K562 (cell line): Measurements from ENCODE around the gene ZBTB24. TPM values are rescaled to one million over a fixed set of nuclear protein-coding genes. Genes with fewer than 3 reads are reported as not detected.

ENCODE experiments used
- E2F6 ChIP-seq, 2 experiments: IDR thresholded peaks; 2 replicates each; pipeline ENCODE4 v1.6.1; 2011; ENCODE audit warnings: borderline replicate concordance in 1 of 2, control low read depth in 1 of 2, low read depth in 1 of 2, low read length in 1 of 2, mild to moderate bottlenecking in 1 of 2, mixed read lengths in 1 of 2, moderate library complexity in 1 of 2; ENCODE audit not compliant: insufficient read depth in 1 of 2, insufficient read length in 1 of 2, poor library complexity in 1 of 2, severe bottlenecking in 1 of 2; ENCODE audit errors: extremely low read depth in 1 of 2
- FOXM1 ChIP-seq, 2 experiments: fragments of 450-650 bp in 1 of 2; sonication (generic) in 1 of 2; formaldehyde crosslinking in 1 of 2; IDR thresholded peaks; 2 replicates each; pipeline versions ENCODE4 v1.6.1 to v1.9.0; 2017 to 2022; ENCODE audit warnings: low read depth in 2 of 2, mild to moderate bottlenecking in 2 of 2, missing genetic modification reagents in 1 of 2, moderate library complexity in 1 of 2
- KAT7 ChIP-seq: sonication (generic); formaldehyde crosslinking; IDR thresholded peaks from 2 replicates; pipeline ENCODE4 v1.8.0; 2022; ENCODE audit warnings: missing genetic modification reagents, mild to moderate bottlenecking, borderline replicate concordance
- MAZ ChIP-seq, 2 experiments: fragments of 450-650 bp in 1 of 2; sonication (generic) in 1 of 2; formaldehyde crosslinking; IDR thresholded peaks in 1 of 2; conservative IDR thresholded peaks in 1 of 2; 2 replicates each; pipeline versions ENCODE4 v1.4.0 to v1.5.0; 2020; ENCODE audit warnings: mild to moderate bottlenecking in 1 of 2, missing genetic modification reagents in 1 of 2
- MYC ChIP-seq, 2 experiments: fragments of 250-450 bp in 1 of 2; sonication (Bioruptor Pico) in 1 of 2; IDR thresholded peaks; 2 replicates each; pipeline versions ENCODE4 v1.5.1 to v1.6.1; 2012 to 2021; ENCODE audit warnings: low read depth in 2 of 2, borderline replicate concordance in 1 of 2, improper control_type of control experiment in 1 of 2, low read length in 1 of 2, mild to moderate bottlenecking in 1 of 2, moderate library complexity in 1 of 2
- PCBP1 ChIP-seq: fragments of 200-400 bp; formaldehyde crosslinking; IDR thresholded peaks from 2 replicates; pipeline ENCODE4 v1.6.1; 2018; ENCODE audit warnings: mild to moderate bottlenecking, low read depth, low read length; ENCODE audit not compliant: poor library complexity, severe bottlenecking
- POU5F1 ChIP-seq: fragments of 150-350 bp; IDR thresholded peaks from 2 replicates; pipeline ENCODE4 v1.6.1; 2014; ENCODE audit warnings: borderline replicate concordance, low read length, low read depth, mild to moderate bottlenecking; ENCODE audit not compliant: partially characterized antibody
- TBL1XR1 ChIP-seq, 2 experiments: IDR thresholded peaks; 2 replicates each; pipeline ENCODE4 v1.6.1; 2012; ENCODE audit warnings: improper control_type of control experiment in 2 of 2, low read length in 2 of 2, mild to moderate bottlenecking in 1 of 2
- ZBTB49 ChIP-seq: sonication (generic); formaldehyde crosslinking; IDR thresholded peaks from 2 replicates; pipeline ENCODE4 v1.8.0; 2022; ENCODE audit warnings: missing genetic modification reagents, mild to moderate bottlenecking, borderline replicate concordance
- ZNF24 ChIP-seq: fragments of 450-650 bp; IDR thresholded peaks from 2 replicates; pipeline ENCODE4 v1.6.1; 2016
- ZNF253 ChIP-seq: fragments of 250-450 bp; sonication (Bioruptor Pico); conservative IDR thresholded peaks from 2 replicates; pipeline ENCODE4 v1.6.1; 2021; ENCODE audit warnings: mild to moderate bottlenecking
- ZNF395 ChIP-seq: fragments of 200-800 bp; sonication (Bioruptor generic); IDR thresholded peaks from 2 replicates; pipeline ENCODE4 v1.6.1; 2017; ENCODE audit warnings: missing genetic modification characterization, missing compliant biosample characterization
- polyA plus RNA-seq, 8 experiments: library from polyadenylated mRNA; depleted of rRNA in 4 of 8; stranded (reverse) in 5 of 8; unstranded in 3 of 8; fragments of >200 nt; fragmentation: Nextera tagmentation in 2 of 8; fragmentation: Illumina TruSeq in 1 of 8; extraction: Ambion mirVana in 2 of 8; extraction: Trizol in 1 of 8; gene quantifications; 2 replicates each; pipeline versions ENCODE4 v1.2.1 to v1.2.3, GENCODE V29; 2011 to 2014; ENCODE audit warnings: inconsistent platforms in 1 of 8, missing spikeins in 1 of 8
- total RNA-seq, 7 experiments: library from RNA; depleted of rRNA in 6 of 7; stranded (reverse); fragments of >200 nt in 6 of 7; fragmentation: Illumina TruSeq in 2 of 7; extraction: Trizol in 2 of 7; gene quantifications; 2 replicates each; pipeline versions ENCODE4 v1.2.1 to v1.2.3, GENCODE V29; 2011 to 2021; ENCODE audit warnings: low replicate concordance in 1 of 7
- TF ChIP-seq, protein P1 (sequence below): sonication (generic); formaldehyde crosslinking; IDR thresholded peaks from 2 replicates; pipeline ENCODE4 v1.8.0; 2023; ENCODE audit warnings: mild to moderate bottlenecking, missing genetic modification reagents
- TF ChIP-seq, protein P2 (sequence below): sonication (generic); formaldehyde crosslinking; IDR thresholded peaks from 2 replicates; pipeline ENCODE4 v1.8.1; 2023; ENCODE audit warnings: mild to moderate bottlenecking, missing genetic modification reagents

ZBTB24 gene
- total and polyA plus RNA-seq, 9 of the 15 experiments (the other 6 are each of a cell fraction or from before 2014, with no cell fraction given) = 2.0 to 16.7 (median 8.3) TPM

GRCh38 chr6:109441069-109441816, 41.8 kb downstream of the ZBTB24 start (continued):
- TF ChIP-seq ZBTB49 (CRISPR knock-in tag) (peak; percentile 72; the same call in 1 of the 2 replicates), ZNF395 (CRISPR knock-in tag) (peak; percentile 30; the same call in 1 of the 2 replicates), MYC (IDR thresholded peaks at IDR 0.05; ENCODE audit: low read depth, low read length) (no peak), MYC (CRISPR knock-in tag; IDR thresholded peaks at IDR 0.05; ENCODE audit: borderline replicate concordance, low read depth) (peak; percentile 45; the same call in 1 of the 2 replicates), ZNF253 (CRISPR knock-in tag) (no peak), FOXM1 (IDR thresholded peaks at IDR 0.05; ENCODE audit: low read depth) (no peak), FOXM1 (CRISPR knock-in tag; IDR thresholded peaks at IDR 0.05; ENCODE audit: low read depth) (0 out of 2 replicates have a peak, but pooled peaks have one; percentile 60), POU5F1 (no peak), ZNF24 (0 out of 2 replicates have a peak, but pooled peaks have one; percentile 13), PCBP1 (no peak), KAT7 (peak; percentile 41; the same call in 1 of the 2 replicates), MAZ (CRISPR knock-in tag; conservative IDR thresholded peaks at IDR 0.05 in 1 of 2, IDR thresholded peaks at IDR 0.05 in 1 of 2) (peak in 1 of 2 experiments; percentile 17; a peak in 2 of 4 replicates), E2F6 (IDR thresholded peaks at IDR 0.05; ENCODE audit: borderline replicate concordance in 1 of 2, extremely low read depth in 1 of 2, insufficient read depth in 1 of 2, insufficient read length in 1 of 2, low read depth in 1 of 2, low read length in 1 of 2, poor library complexity in 1 of 2, severe bottlenecking in 1 of 2) (peak; percentile 24 to 67), TBL1XR1 (IDR thresholded peaks at IDR 0.05; ENCODE audit: low read length in 2 of 2) (0 out of 4 replicates have a peak, but pooled peaks of 1 of the 2 experiments have one; percentile 30)
- TF ChIP-seq, protein P1, sequence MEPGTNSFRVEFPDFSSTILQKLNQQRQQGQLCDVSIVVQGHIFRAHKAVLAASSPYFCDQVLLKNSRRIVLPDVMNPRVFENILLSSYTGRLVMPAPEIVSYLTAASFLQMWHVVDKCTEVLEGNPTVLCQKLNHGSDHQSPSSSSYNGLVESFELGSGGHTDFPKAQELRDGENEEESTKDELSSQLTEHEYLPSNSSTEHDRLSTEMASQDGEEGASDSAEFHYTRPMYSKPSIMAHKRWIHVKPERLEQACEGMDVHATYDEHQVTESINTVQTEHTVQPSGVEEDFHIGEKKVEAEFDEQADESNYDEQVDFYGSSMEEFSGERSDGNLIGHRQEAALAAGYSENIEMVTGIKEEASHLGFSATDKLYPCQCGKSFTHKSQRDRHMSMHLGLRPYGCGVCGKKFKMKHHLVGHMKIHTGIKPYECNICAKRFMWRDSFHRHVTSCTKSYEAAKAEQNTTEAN (CRISPR knock-in tag) = 0 out of 2 replicates have a peak, but pooled peaks have one; percentile 40
- TF ChIP-seq, protein P2, sequence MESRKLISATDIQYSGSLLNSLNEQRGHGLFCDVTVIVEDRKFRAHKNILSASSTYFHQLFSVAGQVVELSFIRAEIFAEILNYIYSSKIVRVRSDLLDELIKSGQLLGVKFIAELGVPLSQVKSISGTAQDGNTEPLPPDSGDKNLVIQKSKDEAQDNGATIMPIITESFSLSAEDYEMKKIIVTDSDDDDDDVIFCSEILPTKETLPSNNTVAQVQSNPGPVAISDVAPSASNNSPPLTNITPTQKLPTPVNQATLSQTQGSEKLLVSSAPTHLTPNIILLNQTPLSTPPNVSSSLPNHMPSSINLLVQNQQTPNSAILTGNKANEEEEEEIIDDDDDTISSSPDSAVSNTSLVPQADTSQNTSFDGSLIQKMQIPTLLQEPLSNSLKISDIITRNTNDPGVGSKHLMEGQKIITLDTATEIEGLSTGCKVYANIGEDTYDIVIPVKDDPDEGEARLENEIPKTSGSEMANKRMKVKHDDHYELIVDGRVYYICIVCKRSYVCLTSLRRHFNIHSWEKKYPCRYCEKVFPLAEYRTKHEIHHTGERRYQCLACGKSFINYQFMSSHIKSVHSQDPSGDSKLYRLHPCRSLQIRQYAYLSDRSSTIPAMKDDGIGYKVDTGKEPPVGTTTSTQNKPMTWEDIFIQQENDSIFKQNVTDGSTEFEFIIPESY (CRISPR knock-in tag) = 0 out of 2 replicates have a peak, but pooled peaks have one; percentile 29
